A549 (cell line): ENCODE data around the gene MOV10.

Experiments used
- CHD4 ChIP-seq: fragments of 200-600 bp; sonication (generic); IDR thresholded peaks from 2 replicates; pipeline ENCODE4 v1.6.1; 2016; ENCODE audit warnings: antibody characterized with exemption, mild to moderate bottlenecking, borderline replicate concordance
- CTCF ChIP-seq: fragments of >200 bp; sonication (Bioruptor Twin); formaldehyde crosslinking; IDR thresholded peaks from 3 replicates; pipeline ENCODE4 v1.5.1; 2016
- ELK1 ChIP-seq: fragments of 150-350 bp; IDR thresholded peaks from 2 replicates; pipeline ENCODE4 v1.6.1; 2014; ENCODE audit warnings: low read depth, mild to moderate bottlenecking, low read length
- POLR2A ChIP-seq: IDR thresholded peaks from 2 replicates; pipeline ENCODE4 v1.6.1; 2012; ENCODE audit warnings: mild to moderate bottlenecking, low read length

GRCh38 chr1:112674986-112675727, 698 bp downstream of the MOV10 start:
- TF ChIP-seq CHD4, result no peak
- TF ChIP-seq CTCF, result peak; percentile 17; the same call in 1 of the 3 replicates
- peak; percentile 6; the same call in 1 of the 2 replicates for TF ChIP-seq POLR2A
- TF ChIP-seq ELK1, result no peak
